HG03095 (cell line): Measurements from ENCODE around the gene TFPI.
"Not testable (repeated sequence)": the region's sequence is repeated elsewhere in the genome, so short reads cannot be mapped to it uniquely, and the experiment has no call there.

Source experiments
- ATAC-seq: cut with Tn5 transposase; IDR thresholded peaks from one replicate; pipeline ENCODE4 v1.9.1; 2021; ENCODE audit warnings: moderate library complexity; ENCODE audit not compliant: unreplicated experiment

The TFPI gene

DNA sequence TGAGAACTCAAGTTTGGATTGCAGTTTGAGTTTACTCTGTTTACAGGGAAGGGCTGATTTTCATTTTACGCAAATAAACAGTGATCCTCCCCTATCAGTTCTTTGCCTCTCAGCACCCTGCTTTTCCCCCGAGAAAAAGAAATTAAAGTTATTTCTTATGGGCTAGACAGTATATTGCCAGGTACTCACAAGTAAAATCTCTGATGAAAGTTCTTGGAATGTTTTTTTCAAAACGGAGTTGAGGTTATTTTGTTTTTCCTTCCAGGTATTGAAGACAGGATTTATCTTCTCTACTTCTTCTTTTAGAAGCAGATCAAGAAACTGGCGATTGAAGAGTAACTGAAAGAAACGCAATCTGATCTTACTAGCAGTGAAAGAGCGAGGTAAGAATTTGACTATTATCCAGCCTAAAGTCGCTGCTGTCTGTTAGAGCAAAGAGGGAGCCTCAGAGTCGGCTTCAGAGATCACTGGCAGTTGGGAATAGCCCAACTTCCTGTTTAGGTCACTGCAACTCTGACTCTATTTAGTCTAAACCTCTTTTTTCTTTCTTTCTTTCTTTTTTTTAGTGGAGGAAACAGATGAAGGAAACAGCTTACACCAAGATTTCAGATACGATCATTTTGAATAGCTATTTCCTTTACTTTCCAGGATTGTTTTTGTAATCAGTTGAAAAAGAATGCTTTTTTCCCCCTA lies at the start of gene TFPI:
TFPI (minus strand) TSS at position 425 of the 693 bp plus-strand sequence. CDS start 50,667 bp downstream, outside the sequence.
- ATAC-seq: no peak

DNA sequence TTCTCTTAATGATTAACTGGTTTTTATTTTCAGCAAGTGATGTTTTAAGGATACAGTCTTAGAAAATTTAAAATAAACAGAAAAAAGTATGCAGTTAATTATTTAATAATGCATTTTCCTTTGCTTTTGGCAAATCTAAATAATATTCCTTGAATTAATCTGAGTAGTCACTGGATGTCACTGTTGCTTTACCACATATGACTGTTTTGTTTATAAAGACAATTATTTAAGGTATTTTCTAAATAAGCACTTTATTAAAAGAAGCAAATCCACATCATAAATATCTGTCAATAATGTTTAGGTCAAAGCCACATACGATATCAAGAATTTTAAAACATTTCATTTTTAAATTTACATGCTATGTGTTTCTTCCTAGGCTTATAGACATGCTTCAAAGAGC lies 40.6 kb upstream of the TFPI start:
- ATAC-seq: no peak

GRCh38 chr2:187593697-187594096 lies 39.5 kb upstream of the TFPI start:
- no peak for ATAC-seq

GRCh38 chr2:187593098-187593497 lies 38.9 kb upstream of the TFPI start:
- ATAC-seq: no peak

GRCh38 chr2:187590175-187590574 lies 35.9 kb upstream of the TFPI start:
- ATAC-seq: no peak

- ATAC-seq: peak; percentile 90
These were observed 31.9 kb upstream of the TFPI start for GRCh38 chr2:187586011-187586641.

DNA sequence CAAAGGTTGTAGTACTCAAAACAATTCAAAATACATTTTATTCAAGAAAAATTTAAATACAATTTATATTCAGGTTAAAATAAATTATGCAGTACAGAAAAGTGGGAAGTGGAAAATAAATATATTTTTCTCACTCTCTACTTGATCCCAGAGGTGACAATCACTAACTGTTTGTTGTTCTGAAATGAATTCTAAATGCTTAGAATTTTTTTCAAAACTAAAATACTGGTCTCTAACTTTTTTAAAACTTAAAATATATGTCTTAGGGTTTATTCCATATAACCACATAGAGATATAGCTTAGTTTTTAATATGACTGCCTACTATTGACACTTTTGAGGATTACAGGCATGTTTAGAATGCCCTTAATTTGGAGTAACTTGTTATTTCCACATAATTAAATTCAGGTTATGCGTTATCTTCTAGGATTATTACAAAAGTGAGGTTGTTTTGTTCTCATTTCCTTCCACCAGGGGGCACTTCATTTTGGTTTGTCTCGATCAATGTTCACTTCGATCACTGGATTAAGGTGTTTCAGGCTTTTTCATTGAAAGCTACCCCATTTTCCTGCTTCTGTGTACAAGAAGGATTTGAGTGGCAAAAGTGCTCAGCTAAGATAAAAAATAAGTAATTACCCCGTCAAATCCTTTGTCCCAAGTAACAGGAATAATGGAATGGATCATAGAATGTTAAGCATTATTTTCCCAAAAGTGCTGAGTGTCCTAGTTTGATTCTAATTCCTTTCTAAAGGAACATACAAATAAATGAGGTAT lies 27.1 kb upstream of the TFPI start:
- peak; percentile 46 for ATAC-seq

DNA sequence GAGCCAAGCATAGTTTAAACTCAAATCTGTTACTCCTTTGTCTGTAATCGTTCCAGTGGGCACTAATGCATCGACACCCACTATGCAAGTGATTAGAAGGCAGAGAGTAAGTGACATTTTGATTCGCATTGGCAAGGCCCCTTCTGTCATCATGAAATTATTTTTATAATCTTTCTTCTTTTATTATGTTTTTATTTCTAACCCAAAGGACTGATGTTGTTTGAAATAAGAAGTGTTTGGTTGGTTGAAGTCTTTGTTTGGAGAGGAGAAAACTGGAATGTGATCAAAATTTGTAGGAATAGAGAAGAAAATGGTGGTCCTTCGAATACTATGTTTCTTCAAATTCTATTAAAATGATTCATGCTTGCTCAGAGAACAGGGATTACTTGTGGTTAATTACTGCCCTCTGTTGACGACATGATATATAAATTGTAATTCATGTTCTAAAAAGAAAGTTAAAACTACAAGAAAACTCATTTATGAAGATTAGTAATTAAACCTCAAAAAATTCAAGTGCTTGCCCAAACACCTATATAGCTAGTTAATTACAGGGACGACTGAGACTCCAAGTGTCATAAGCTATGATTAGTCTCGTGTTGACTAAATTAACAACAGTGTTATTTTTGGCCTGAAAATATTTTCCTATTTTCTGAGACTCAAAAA lies 26.4 kb upstream of the TFPI start:
- ATAC-seq: peak; percentile 63

DNA sequence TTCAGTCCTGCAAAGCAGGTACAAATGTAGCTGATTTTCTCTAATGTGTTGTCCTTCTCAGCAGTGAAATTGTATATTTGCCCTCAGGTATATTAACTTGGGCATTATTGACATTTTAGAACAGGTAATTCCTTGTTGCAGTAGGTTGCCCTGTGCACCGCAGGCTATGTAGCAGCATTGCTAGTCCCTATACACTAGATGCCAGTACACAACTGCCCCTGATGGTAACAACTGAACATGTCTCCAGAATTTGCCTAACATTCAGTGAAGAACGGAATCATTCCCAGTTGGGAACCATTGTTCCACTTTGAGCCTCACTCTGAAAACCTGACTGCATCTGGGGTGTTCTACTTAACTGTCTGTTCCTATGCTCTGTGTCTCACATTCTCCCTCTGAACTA lies 23.1 kb upstream of the TFPI start:
- ATAC-seq: no peak

DNA sequence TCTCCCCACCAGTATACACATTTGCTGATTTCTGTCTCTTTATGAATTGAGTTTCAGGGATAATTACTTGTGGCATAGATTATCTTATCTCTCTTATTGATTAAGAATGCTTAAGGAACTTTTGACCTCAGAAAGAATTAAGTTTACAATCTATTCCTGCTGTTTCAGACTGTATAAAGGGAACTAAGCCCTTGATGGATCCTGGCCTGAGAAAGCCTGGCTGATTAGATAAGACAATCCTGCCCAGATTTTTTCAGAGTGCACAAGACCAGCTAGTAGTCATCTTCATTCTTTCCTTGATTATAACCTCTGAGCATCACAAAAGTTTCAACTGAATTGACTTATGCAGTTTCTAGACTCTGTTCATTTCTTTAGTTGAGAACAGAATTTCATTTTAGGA lies 22.7 kb upstream of the TFPI start:
- ATAC-seq: no peak

GRCh38 chr2:187575751-187576067 lies 21.5 kb upstream of the TFPI start:
- no peak for ATAC-seq

DNA sequence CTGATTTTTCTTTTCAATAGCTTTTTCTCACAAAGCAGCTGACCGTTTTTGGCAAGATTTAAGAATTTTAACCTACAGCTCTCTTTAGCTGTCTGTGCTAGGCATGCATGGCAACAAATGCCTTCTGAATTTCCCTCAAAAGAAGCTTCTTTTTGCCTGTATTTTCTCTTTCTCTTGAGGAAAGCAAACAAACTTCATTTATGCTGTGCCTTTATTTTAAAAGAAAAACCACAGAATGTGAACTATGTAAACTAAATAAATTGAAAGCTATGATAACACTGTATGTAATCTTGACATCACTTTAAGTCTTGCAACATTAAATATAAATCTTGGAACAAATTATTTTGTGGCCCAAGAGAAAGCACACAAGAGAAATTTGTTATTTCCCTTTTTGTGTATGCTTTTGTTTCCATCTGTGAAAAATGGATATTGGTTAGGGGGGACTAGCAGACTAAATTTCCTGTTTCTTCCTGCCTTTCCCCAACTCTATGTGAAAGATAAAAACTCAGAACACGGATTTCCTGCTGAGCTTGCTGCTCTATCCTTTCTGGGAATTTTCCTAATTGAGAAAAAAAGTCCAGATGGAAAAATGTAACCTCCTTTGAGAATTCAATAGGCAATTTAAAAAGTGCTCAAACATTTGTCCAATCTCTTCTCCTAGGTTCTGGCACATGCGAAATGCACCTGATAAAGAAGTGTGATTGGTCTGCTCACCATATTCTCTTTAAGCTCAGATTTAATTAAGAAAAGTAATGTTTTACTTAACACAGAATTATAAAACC lies 20.9 kb upstream of the TFPI start:
- no peak for ATAC-seq

GRCh38 chr2:187573722-187574121 lies 19.5 kb upstream of the TFPI start:
- no peak for ATAC-seq

- not testable (repeated sequence) for ATAC-seq
These were observed 17.8 kb upstream of the TFPI start for GRCh38 chr2:187571996-187572395.

DNA sequence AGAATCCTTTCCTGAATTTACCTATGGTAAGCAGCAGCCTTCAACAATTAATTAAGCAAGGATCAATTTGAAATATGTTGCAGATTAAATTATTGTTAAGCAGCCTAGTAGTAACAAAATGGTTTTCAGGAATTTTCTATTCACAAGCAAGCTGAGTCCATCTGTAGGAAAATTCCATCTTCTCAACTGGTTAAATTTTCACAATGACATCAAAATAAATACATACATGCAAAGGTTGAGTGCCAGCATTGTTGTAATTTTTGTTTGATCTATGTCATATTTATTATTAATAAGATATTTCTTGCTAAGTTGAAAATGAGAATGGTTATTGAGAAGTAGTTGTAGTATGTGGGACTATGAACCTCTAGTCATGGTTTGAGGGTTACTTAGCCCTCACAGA lies 15.3 kb upstream of the TFPI start:
- no peak for ATAC-seq

GRCh38 chr2:187569042-187569441 lies 14.8 kb upstream of the TFPI start:
- ATAC-seq: no peak

GRCh38 chr2:187567126-187567525 lies 12.9 kb upstream of the TFPI start:
- ATAC-seq: no peak

- ATAC-seq: no peak
These were observed 12.5 kb upstream of the TFPI start for GRCh38 chr2:187566712-187567111.

DNA sequence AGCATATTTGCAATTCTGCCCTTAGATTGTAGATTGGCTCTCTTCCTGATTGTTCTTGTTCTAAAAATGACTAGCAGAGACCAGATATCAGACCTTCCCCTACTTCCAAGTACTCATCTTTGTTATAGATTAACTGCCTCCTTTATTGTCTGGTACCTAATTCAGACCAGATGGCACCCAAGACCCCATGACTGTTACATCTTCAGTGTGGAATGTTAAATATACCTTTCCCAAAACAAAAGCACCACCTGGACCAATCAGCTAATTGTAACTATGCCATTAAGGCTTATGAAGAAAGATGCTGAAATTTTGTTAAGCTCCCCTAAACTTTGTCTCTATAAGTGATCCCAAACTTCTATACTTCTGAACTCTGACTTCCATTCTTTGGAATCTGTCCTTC lies 12.0 kb upstream of the TFPI start:
- no peak for ATAC-seq

- not testable (repeated sequence) for ATAC-seq
These were observed 11.4 kb upstream of the TFPI start for GRCh38 chr2:187565618-187566017.

DNA sequence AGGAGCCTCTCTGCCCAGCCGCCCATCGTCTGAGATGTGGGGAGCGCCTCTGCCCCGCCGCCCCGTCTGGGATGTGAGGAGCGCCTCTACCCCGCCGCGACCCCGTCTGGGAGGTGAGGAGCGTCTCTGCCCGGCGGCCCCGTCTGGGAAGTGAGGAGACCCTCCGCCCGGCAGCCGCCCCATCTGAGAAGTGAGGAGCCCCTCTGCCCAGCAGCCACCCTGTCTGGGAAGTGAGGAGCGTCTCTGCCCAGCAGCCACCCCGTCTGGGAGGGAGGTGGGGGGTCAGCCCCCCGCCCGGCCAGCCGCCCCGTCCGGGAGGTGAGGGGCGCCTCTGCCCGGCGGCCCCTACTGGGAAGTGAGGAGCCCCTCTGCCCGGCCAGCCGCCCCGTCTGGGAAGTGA lies 2.3 kb upstream of the TFPI start:
- not testable (repeated sequence) for ATAC-seq
